ENCODE measurements around the gene DMD.

The DMD gene

GRCh38 chrX:31240982-31241381 is 1970.4 kb downstream of the DMD start:
- Mint-ChIP-seq H3K9me3 (no peaks in the 10 kb centered on the region), H3K27me3 (peaks cover 7% of the 10 kb centered on the region), H3K36me3 (ENCODE audit: low read depth) (no peaks in the 10 kb centered on the region), H3K4me1 (ENCODE audit: low read depth) (no peaks in the 10 kb centered on the region), H3K27ac (no peak overlapping the region), H3K4me3 (no peak overlapping the region)

GRCh38 chrX:31237189-31237588 is 1974.2 kb downstream of the DMD start:
- H3K27me3 Mint-ChIP-seq = peaks cover 4% of the 10 kb centered on the region
- no peaks in the 10 kb centered on the region for H3K36me3 Mint-ChIP-seq (ENCODE audit: low read depth)
- H3K9me3 Mint-ChIP-seq = no peaks in the 10 kb centered on the region
- H3K4me3 Mint-ChIP-seq = no peak overlapping the region
- H3K27ac Mint-ChIP-seq = no peak overlapping the region
- H3K4me1 Mint-ChIP-seq (ENCODE audit: low read depth) = no peaks in the 10 kb centered on the region

DNA sequence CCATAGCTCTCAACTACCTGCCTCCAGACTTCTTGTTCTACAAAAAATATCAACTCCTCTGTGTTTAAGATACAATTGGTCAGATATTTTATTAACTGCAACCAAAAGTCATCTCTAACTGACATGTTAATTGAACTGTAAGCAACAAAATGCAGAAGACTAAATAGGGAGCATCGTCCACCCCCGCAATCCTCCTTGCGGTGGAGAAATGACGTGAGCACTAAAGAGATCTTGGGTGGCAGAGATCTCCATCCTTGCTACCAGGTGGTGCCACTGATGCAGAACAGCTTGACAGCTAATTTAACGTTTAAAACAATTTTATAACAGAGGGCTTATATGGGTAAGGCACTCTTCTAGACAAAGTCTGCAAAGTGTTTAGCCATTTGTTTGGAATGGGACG is 1975.1 kb downstream of the DMD start:
- Mint-ChIP-seq H3K27me3 (no peaks in the 10 kb centered on the region), H3K27ac (no peak overlapping the region), H3K9me3 (no peaks in the 10 kb centered on the region), H3K4me3 (no peak overlapping the region), H3K36me3 (ENCODE audit: low read depth) (no peaks in the 10 kb centered on the region), H3K4me1 (ENCODE audit: low read depth) (no peaks in the 10 kb centered on the region)

DNA sequence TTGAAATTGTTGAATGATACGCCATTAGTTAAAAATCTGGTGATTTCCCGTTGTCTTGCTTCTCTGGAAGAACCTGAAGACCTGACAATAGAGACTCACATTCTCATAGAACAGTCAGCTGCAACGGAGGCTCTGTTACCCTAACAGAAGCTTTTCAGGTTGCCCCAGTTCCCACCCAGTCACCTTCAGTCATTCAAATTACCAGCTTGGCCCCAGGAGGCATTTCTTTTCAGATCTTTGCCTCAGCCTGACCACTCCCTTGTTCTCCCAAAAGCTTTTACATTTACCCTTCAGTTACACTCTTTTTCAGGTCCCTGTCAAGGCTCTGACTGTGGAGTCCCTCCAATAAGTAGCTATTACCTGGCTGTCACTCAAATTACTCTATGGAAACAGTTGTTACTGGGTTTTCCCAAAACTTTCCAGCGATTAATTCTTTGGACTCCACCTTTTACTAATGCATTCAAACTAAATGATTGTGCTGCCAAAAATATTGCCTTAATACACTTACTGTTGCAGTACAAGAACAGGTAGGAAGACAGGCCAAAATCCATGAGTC is 1977.3 kb downstream of the DMD start:
- no peak overlapping the region for H3K27ac Mint-ChIP-seq
- H3K27me3 Mint-ChIP-seq = no peaks in the 10 kb centered on the region
- no peak overlapping the region for H3K4me3 Mint-ChIP-seq
- H3K9me3 Mint-ChIP-seq = no peaks in the 10 kb centered on the region
- no peaks in the 10 kb centered on the region for H3K36me3 Mint-ChIP-seq (ENCODE audit: low read depth)
- no peaks in the 10 kb centered on the region for H3K4me1 Mint-ChIP-seq (ENCODE audit: low read depth)

DNA sequence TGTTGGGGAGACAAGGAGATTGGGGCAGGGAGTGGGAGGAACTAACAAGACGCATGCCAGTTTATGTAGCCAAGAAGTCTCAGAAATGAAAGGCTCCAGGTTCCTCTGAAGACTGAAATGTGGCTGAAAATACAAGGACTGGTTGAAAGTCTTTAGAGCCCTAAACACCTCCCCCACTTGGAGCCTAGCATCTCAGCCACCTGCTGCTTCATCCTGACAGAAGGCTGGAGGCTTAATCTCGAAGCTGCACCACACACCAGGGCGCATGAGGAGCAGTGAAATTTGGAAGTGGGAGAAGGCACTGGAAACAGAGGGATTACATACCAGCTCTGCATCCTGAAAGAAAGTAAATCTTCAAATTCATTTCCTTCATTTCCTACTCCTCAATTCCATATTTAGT is 1978.8 kb downstream of the DMD start:
- Mint-ChIP-seq H3K36me3 (ENCODE audit: low read depth) (no peaks in the 10 kb centered on the region), H3K27me3 (no peaks in the 10 kb centered on the region), H3K27ac (no peak overlapping the region), H3K9me3 (no peaks in the 10 kb centered on the region), H3K4me1 (ENCODE audit: low read depth) (no peaks in the 10 kb centered on the region), H3K4me3 (no peak overlapping the region)

GRCh38 chrX:31228909-31229308 is 1982.4 kb downstream of the DMD start:
- H3K36me3 Mint-ChIP-seq (ENCODE audit: low read depth) = no peaks in the 10 kb centered on the region
- no peaks in the 10 kb centered on the region for H3K27me3 Mint-ChIP-seq
- H3K27ac Mint-ChIP-seq = no peak overlapping the region
- H3K4me3 Mint-ChIP-seq = no peak overlapping the region
- no peaks in the 10 kb centered on the region for H3K9me3 Mint-ChIP-seq
- peaks cover 3% of the 10 kb centered on the region for H3K4me1 Mint-ChIP-seq (ENCODE audit: low read depth)

- Mint-ChIP-seq H3K27me3 (no peaks in the 10 kb centered on the region), H3K27ac (no peak overlapping the region)
These were observed 1982.9 kb downstream of the DMD start for GRCh38 chrX:31228415-31228832.

GRCh38 chrX:31227250-31227649 is 1984.1 kb downstream of the DMD start:
- Mint-ChIP-seq H3K27me3 (no peaks in the 10 kb centered on the region), H3K9me3 (no peaks in the 10 kb centered on the region), H3K4me3 (no peak overlapping the region), H3K36me3 (ENCODE audit: low read depth) (no peaks in the 10 kb centered on the region), H3K4me1 (ENCODE audit: low read depth) (peaks cover 4% of the 10 kb centered on the region), H3K27ac (no peak overlapping the region)

More at GRCh38 chrX:31228415-31228832, 1982.9 kb downstream of the DMD start:
- Mint-ChIP-seq H3K4me3 (no peak overlapping the region), H3K4me1 (ENCODE audit: low read depth) (peaks cover 4% of the 10 kb centered on the region), H3K36me3 (ENCODE audit: low read depth) (no peaks in the 10 kb centered on the region), H3K9me3 (no peaks in the 10 kb centered on the region)

DNA sequence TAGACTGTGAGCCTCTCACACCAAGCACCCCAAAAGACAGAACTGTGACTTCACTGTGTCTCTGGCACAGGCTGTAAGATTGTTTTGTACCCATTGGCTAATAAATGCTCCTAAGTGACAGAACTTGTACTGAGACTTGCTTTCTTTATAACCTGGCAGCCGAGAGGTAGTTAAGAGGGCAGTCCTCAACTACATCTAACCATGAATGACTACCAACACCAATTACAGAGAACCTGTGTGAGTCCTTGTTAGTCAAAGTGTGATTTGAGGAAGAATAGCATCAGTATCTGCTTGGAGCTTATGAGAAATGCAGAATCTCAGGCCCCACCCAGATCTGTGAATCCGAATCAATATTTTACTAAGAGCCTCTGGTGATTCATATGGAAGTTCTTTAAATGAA is 1985.5 kb downstream of the DMD start:
- Mint-ChIP-seq H3K9me3 (no peaks in the 10 kb centered on the region), H3K27me3 (no peaks in the 10 kb centered on the region), H3K36me3 (ENCODE audit: low read depth) (no peaks in the 10 kb centered on the region), H3K27ac (no peak overlapping the region), H3K4me1 (ENCODE audit: low read depth) (peaks cover 4% of the 10 kb centered on the region), H3K4me3 (no peak overlapping the region)

DNA sequence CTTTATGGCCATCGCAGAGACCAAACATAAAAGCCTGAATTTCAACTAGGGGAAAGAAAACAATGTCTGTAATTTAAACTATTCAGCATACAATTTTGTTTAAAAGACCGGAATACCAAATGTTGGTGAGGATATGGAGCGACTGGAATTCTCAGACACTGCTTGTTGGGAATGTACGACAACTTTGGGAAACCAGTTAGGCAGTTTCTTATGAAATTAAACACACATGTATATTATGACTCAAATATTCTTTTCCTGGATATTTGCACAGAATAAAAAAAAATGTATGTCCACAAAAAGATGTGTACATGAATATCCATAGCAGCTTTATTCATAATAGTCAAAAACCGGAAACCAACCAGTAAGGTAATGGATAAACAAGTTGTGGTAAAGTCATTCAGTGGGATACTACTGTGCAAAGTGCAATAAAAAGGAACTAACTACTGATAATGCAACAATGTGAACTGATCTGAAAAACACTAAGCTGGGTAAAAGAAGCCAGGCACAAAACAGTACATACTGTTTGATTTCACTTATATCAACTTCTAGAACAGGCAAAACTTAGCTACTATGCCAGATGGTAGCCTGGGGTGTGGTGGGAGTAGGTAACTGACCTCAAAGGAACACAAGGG is 1986.9 kb downstream of the DMD start:
- H3K9me3 Mint-ChIP-seq = no peaks in the 10 kb centered on the region
- no peak overlapping the region for H3K4me3 Mint-ChIP-seq
- H3K27ac Mint-ChIP-seq = no peak overlapping the region

DNA sequence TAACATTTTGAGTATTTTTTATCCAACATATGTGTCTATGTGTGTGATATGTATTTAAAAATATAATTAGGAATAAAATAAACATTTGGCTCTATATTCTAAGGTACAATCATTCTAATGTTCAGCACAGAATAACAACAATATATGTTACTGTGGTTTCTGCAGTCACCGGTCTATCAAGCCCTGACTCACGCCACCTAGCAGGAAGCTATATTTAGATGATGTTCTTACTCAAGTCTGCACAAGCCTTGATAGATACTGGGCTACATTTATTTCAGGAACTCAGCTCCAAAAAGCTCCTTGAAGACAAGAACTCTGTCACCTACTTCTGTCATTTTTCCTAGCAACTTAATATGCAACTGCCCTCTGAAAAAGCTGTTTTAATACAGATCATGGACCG is 1987.5 kb downstream of the DMD start:
- no peaks in the 10 kb centered on the region for H3K36me3 Mint-ChIP-seq (ENCODE audit: low read depth)
- H3K27ac Mint-ChIP-seq = no peak overlapping the region
- H3K4me1 Mint-ChIP-seq (ENCODE audit: low read depth) = peaks cover 4% of the 10 kb centered on the region
- H3K9me3 Mint-ChIP-seq = no peaks in the 10 kb centered on the region
- no peak overlapping the region for H3K4me3 Mint-ChIP-seq
- H3K27me3 Mint-ChIP-seq = no peaks in the 10 kb centered on the region

More for the DNA sequence above, 1986.9 kb downstream of the DMD start:
- Mint-ChIP-seq H3K27me3 (no peaks in the 10 kb centered on the region), H3K4me1 (ENCODE audit: low read depth) (peaks cover 4% of the 10 kb centered on the region), H3K36me3 (ENCODE audit: low read depth) (no peaks in the 10 kb centered on the region)

DNA sequence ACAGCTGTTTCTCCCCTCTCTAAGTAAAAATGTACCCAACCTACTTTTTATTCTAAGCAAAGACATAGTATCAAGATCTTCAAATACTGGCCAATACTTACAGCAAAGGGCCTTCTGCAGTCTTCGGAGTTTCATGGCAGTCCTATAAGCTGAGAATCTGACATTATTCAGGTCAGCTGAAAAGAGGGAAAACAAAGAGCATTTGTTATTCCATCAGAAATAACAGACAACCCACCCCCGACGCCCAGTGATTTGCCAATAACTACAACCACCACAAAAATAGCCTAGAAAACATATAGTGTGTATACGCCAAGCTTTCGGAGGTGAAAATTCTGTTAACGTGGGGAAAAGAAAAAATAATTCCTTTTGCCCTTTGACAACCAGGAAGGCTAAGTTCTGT is 1988.4 kb downstream of the DMD start:
- no peaks in the 10 kb centered on the region for H3K36me3 Mint-ChIP-seq (ENCODE audit: low read depth)
- H3K4me1 Mint-ChIP-seq (ENCODE audit: low read depth) = peaks cover 4% of the 10 kb centered on the region
- no peaks in the 10 kb centered on the region for H3K27me3 Mint-ChIP-seq
- H3K9me3 Mint-ChIP-seq = no peaks in the 10 kb centered on the region
- no peak overlapping the region for H3K4me3 Mint-ChIP-seq
- no peak overlapping the region for H3K27ac Mint-ChIP-seq

GRCh38 chrX:31219174-31219573 is 1992.2 kb downstream of the DMD start:
- H3K9me3 Mint-ChIP-seq = no peaks in the 10 kb centered on the region
- H3K27ac Mint-ChIP-seq = no peak overlapping the region
- no peaks in the 10 kb centered on the region for H3K36me3 Mint-ChIP-seq (ENCODE audit: low read depth)
- H3K4me1 Mint-ChIP-seq (ENCODE audit: low read depth) = peaks cover 7% of the 10 kb centered on the region
- H3K4me3 Mint-ChIP-seq = no peak overlapping the region
- H3K27me3 Mint-ChIP-seq = no peaks in the 10 kb centered on the region

DNA sequence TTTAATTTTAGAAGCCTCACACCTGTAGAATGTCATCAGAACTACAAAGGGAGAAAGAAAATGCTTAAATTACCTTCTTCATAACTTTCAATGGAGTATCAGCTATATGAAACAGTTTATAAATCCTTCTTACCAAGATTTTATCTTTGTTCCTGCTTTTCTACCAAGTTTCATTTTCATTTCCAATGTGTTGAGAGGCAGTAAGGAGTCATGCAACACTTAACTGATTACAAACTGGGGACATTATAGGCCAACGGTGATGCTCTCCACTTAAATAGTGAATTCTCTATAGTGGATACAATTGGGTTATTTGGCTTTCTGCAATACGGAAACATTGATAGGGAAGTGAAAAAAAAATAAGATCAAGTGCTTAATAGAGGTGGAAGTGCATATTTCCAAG is 1994.3 kb downstream of the DMD start:
- no peak overlapping the region for H3K27ac Mint-ChIP-seq
- no peaks in the 10 kb centered on the region for H3K36me3 Mint-ChIP-seq (ENCODE audit: low read depth)
- H3K4me3 Mint-ChIP-seq = no peak overlapping the region
- H3K9me3 Mint-ChIP-seq = no peaks in the 10 kb centered on the region
- no peaks in the 10 kb centered on the region for H3K27me3 Mint-ChIP-seq
- H3K4me1 Mint-ChIP-seq (ENCODE audit: low read depth) = peaks cover 4% of the 10 kb centered on the region

GRCh38 chrX:31215277-31215815 is 1996.0 kb downstream of the DMD start:
- peaks cover 4% of the 10 kb centered on the region for H3K4me1 Mint-ChIP-seq (ENCODE audit: low read depth)
- H3K27ac Mint-ChIP-seq = no peak overlapping the region
- H3K36me3 Mint-ChIP-seq (ENCODE audit: low read depth) = no peaks in the 10 kb centered on the region
- no peaks in the 10 kb centered on the region for H3K9me3 Mint-ChIP-seq
- H3K4me3 Mint-ChIP-seq = no peak overlapping the region
- no peaks in the 10 kb centered on the region for H3K27me3 Mint-ChIP-seq

DNA sequence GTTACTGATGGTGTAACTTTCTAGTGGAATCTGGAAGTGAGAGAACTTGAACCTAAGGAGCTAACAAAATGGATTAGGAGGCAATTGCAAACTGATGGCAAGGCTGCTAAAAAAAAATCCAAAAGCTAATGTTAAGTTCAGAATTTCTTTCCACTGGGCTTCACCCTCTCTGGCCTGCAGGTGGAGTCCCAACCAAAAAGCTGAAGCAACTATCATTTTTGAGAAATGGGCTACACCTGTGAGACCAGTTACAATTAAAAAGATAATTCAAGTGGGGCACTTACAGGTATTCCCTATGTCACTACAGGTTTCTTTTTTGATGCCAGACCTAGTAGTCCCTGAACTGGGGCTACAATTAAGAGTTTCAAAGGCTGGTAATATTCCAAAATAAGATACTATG is 1997.4 kb downstream of the DMD start:
- no peaks in the 10 kb centered on the region for H3K27me3 Mint-ChIP-seq
- no peak overlapping the region for H3K4me3 Mint-ChIP-seq
- peaks cover 4% of the 10 kb centered on the region for H3K4me1 Mint-ChIP-seq (ENCODE audit: low read depth)
- no peaks in the 10 kb centered on the region for H3K36me3 Mint-ChIP-seq (ENCODE audit: low read depth)
- no peaks in the 10 kb centered on the region for H3K9me3 Mint-ChIP-seq
- H3K27ac Mint-ChIP-seq = no peak overlapping the region
